Trophoblast cell (in vitro differentiated cells and primary cell): ENCODE results near the gene DENND1A.

Experiments used
- DNase-seq, 2 donors: peaks; one replicate each; pipeline ENCODE4 v3.0.0-alpha.2; 2016
- H2AFZ ChIP-seq: 2 replicates; pipeline ENCODE4 v1.6.1; 2013; ENCODE audit warnings: low read length, moderate library complexity, mild to moderate bottlenecking; ENCODE audit not compliant: insufficient read depth, poor library complexity
- H2AK5ac ChIP-seq: 2 replicates; pipeline ENCODE4 v1.6.1; 2013; ENCODE audit warnings: mild to moderate bottlenecking, low read length
- H2BK120ac ChIP-seq: 2 replicates; pipeline ENCODE4 v1.6.1; 2013; ENCODE audit warnings: low read length, mild to moderate bottlenecking, moderate library complexity; ENCODE audit not compliant: insufficient read depth, poor library complexity
- H2BK12ac ChIP-seq: 2 replicates; pipeline ENCODE4 v1.6.1; 2013; ENCODE audit warnings: mild to moderate bottlenecking, low read length, moderate library complexity
- H2BK5ac ChIP-seq: 2 replicates; pipeline ENCODE4 v1.6.1; 2013; ENCODE audit warnings: low read length, low read depth, moderate library complexity, mild to moderate bottlenecking; ENCODE audit not compliant: poor library complexity
- H3K14ac ChIP-seq: 2 replicates; pipeline ENCODE4 v1.6.1; 2013; ENCODE audit warnings: mild to moderate bottlenecking, low read length
- H3K18ac ChIP-seq: 2 replicates; pipeline ENCODE4 v1.6.1; 2013; ENCODE audit warnings: mild to moderate bottlenecking, low read length
- H3K23ac ChIP-seq: 2 replicates; pipeline ENCODE4 v1.6.1; 2013; ENCODE audit warnings: low read length
- H3K27ac ChIP-seq: 2 replicates; pipeline ENCODE4 v1.5.1; 2013; ENCODE audit warnings: low read depth, mild to moderate bottlenecking, inconsistent platforms, low read length, moderate library complexity
- H3K27me3 ChIP-seq: 2 replicates; pipeline ENCODE4 v1.6.1; 2013; ENCODE audit warnings: inconsistent platforms, mild to moderate bottlenecking, low read length, moderate library complexity; ENCODE audit not compliant: insufficient read depth
- H3K36me3 ChIP-seq, 2 experiments: 1 replicate in 1 of 2; 2 replicates in 1 of 2; pipeline ENCODE4 v1.6.1; 2013; ENCODE audit warnings: low read length in 2 of 2, mild to moderate bottlenecking in 2 of 2, moderate library complexity in 1 of 2; ENCODE audit not compliant: insufficient read depth in 2 of 2, control insufficient read depth in 1 of 2
- H3K4ac ChIP-seq: 2 replicates; pipeline ENCODE4 v1.6.1; 2013; ENCODE audit warnings: low read depth, mild to moderate bottlenecking, low read length, moderate library complexity
- H3K4me1 ChIP-seq, 2 experiments: 1 replicate in 1 of 2; 2 replicates in 1 of 2; pipeline ENCODE4 v1.6.1; 2013; ENCODE audit warnings: low read length in 2 of 2, mild to moderate bottlenecking in 2 of 2, moderate library complexity in 1 of 2; ENCODE audit not compliant: insufficient read depth in 2 of 2, control insufficient read depth in 1 of 2
- H3K4me2 ChIP-seq: 2 replicates; pipeline ENCODE4 v1.6.1; 2013; ENCODE audit warnings: inconsistent platforms, mild to moderate bottlenecking, low read length, moderate library complexity
- H3K4me3 ChIP-seq: 2 replicates; pipeline ENCODE4 v1.5.1; 2013; ENCODE audit warnings: mild to moderate bottlenecking, low read depth, low read length, inconsistent platforms
- H3K79me1 ChIP-seq: one replicate; pipeline ENCODE4 v1.6.1; 2013; ENCODE audit warnings: low read length
- H3K79me2 ChIP-seq: 2 replicates; pipeline ENCODE4 v1.6.1; 2013; ENCODE audit warnings: low read length, mild to moderate bottlenecking; ENCODE audit not compliant: control insufficient read depth, insufficient read depth, poor library complexity
- H3K9ac ChIP-seq: 2 replicates; pipeline ENCODE4 v1.6.1; 2013; ENCODE audit warnings: mild to moderate bottlenecking, low read length
- H3K9me3 ChIP-seq: 2 replicates; pipeline ENCODE4 v1.6.1; 2013; ENCODE audit warnings: low read depth, mild to moderate bottlenecking, control low read depth, inconsistent platforms, low read length; ENCODE audit not compliant: insufficient read depth
- H4K12ac ChIP-seq: 2 replicates; pipeline ENCODE4 v1.6.1; 2013; ENCODE audit warnings: low read depth, mild to moderate bottlenecking, low read length, moderate library complexity
- H4K8ac ChIP-seq: 2 replicates; pipeline ENCODE4 v1.6.1; 2013; ENCODE audit warnings: low read depth, mild to moderate bottlenecking, low read length, moderate library complexity
- H4K91ac ChIP-seq: one replicate; pipeline ENCODE4 v1.6.1; 2013; ENCODE audit warnings: low read depth, mild to moderate bottlenecking, low read length, moderate library complexity
- WGBS: extraction: QIAGEN DNeasy Blood & Tissue Kit; methylation state at CpG from one replicate; pipeline ENCODE4 v1.1.7; 2013; ENCODE audit warnings: missing lambda C conversion rate; ENCODE audit not compliant: insufficient read length, insufficient coverage; ENCODE audit errors: extremely low coverage; 5-methylcytosine and 5-hydroxymethylcytosine counted together

Gene DENND1A

DNA sequence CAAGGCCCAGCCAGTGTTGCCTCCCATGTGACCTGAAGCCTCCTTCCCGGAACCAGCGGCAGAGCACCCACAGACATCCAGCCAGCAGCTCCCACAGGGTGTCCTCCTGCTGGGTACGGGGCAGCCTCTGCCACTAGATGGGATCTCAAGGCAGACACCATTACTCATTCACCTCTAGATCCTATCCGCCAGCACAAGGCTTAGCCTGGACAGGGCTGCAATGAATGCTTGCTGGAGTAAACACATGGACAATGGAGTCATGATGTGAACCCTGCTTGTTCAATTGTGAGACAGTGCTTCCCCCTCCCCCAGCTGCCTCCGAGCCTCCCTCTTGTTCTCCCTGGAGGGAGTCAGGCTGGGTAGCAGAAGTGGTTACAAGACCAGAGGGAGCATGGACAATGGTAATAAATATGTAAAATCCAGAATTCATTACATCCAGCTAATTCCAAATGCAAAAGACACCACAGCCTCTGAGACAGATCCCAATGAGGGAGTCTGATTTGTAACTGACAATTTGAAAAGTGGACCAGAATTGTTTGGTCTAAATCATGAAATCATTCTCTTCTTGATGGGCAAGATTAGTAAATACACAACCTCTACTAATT is 441.9 kb downstream of the DENND1A start:
- WGBS, result no CpG with 5 or more reads among the region's 5 CpGs
- peak; percentile 9 to 15 for DNase-seq
- Histone ChIP-seq H3K4me2 (no peak overlapping the region), H2AK5ac (no peak overlapping the region), H3K9me3 (peaks cover 2% of the 10 kb centered on the region), H4K8ac (no peak overlapping the region), H3K18ac (no peak overlapping the region), H3K27me3 (no peaks in the 10 kb centered on the region), H3K79me2 (no peaks in the 10 kb centered on the region), H3K14ac (no peak overlapping the region), H2BK120ac (no peak overlapping the region), H3K27ac (no peak overlapping the region), H3K4me3 (no peak overlapping the region), H3K36me3 (no peaks in the 10 kb centered on the region), H3K4ac (no peak overlapping the region), H4K12ac (no peak overlapping the region), H4K91ac (no peak overlapping the region), H3K79me1 (no peaks in the 10 kb centered on the region), H3K9ac (no peak overlapping the region), H3K23ac (no peak overlapping the region), H3K4me1 (no peaks in the 10 kb centered on the region), H2AFZ (no peak overlapping the region), H2BK12ac (no peak overlapping the region), H2BK5ac (no peak overlapping the region)

DNA sequence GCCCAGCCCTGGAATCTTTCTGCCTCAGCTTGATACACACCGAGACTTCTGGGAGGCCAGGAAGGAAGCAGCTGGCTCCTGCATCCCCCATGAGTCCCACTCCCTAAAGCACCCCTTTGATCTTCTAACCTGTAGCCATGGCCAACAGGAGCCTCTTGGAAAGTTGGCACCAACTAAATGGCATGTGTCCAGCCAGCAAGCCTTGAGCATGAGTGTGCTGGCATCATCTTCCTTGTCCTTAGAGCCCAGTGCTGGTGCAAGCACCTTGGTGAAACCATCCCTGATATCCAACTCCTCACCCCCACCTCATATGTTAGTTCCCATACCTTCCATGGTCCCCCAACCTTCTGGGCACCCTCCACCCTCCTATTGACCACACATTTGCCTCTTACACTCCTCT is 443.5 kb downstream of the DENND1A start:
- Histone ChIP-seq H2BK5ac (no peak overlapping the region), H3K27me3 (no peaks in the 10 kb centered on the region), H2BK120ac (no peak overlapping the region), H3K4me3 (no peak overlapping the region), H4K8ac (no peak overlapping the region), H2AFZ (no peak overlapping the region), H3K4me1 (no peaks in the 10 kb centered on the region), H3K79me2 (no peaks in the 10 kb centered on the region), H3K9me3 (peaks cover 2% of the 10 kb centered on the region), H3K14ac (no peak overlapping the region), H4K12ac (no peak overlapping the region), H4K91ac (no peak overlapping the region), H3K9ac (no peak overlapping the region), H3K36me3 (no peaks in the 10 kb centered on the region), H3K23ac (no peak overlapping the region), H3K4me2 (no peak overlapping the region), H3K79me1 (no peaks in the 10 kb centered on the region), H3K27ac (no peak overlapping the region), H2AK5ac (no peak overlapping the region), H3K18ac (no peak overlapping the region), H2BK12ac (no peak overlapping the region), H3K4ac (no peak overlapping the region)
- no CpG with 5 or more reads among the region's 1 CpG for WGBS
- DNase-seq, result no peak

DNA sequence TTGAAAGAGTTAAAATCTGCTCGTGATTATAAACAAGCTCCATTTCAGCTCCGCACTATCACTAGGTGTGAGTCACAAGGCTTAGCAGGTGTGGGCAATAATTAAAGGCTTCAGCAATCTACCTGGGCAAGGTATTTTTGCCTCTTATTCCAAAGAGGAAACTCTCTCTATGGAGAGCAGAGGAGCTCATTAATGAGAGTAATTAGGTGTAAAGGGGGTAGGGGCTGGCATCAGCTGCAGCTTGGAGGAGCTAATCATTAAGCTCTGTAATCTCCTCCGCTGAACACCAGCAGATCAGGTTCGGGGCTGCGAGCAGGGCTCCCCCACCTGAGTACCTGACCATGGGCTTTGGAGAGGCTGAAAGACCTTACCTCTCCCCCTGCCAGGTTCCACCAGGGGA is 444.7 kb downstream of the DENND1A start:
- H3K27me3 ChIP-seq, result no peaks in the 10 kb centered on the region

DNA sequence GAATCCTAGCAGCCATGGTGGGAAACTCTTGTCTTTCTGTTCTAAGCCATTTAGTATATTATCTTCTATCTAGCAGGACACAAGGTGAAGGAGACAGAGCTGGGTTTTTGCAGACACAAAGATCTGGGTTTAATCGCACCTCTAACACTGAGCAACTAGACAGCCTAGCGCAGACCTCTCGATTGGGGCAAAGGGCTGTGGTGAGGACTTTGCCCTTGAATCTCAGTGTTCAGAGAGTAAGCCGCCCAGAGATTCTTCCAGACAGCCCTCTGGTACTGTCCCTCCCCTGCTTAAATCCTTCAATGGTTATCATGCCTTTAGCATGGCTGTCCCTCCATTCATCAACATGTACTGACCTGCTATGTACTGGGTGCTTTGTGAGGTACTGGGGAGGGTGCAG is 445.8 kb downstream of the DENND1A start:
- no peak overlapping the region for H3K27ac ChIP-seq
- no peak overlapping the region for H3K18ac ChIP-seq
- H3K4me1 ChIP-seq, result no peaks in the 10 kb centered on the region
- no peak overlapping the region for H3K4me3 ChIP-seq
- no peak overlapping the region for H4K8ac ChIP-seq
- no peak for DNase-seq
- H2BK12ac ChIP-seq, result no peak overlapping the region
- no CpG with 5 or more reads among the region's 4 CpGs for WGBS
- H3K4me2 ChIP-seq, result no peak overlapping the region
- no peaks in the 10 kb centered on the region for H3K27me3 ChIP-seq
- H3K14ac ChIP-seq, result no peak overlapping the region
- H3K36me3 ChIP-seq, result no peaks in the 10 kb centered on the region
- no peak overlapping the region for H2AK5ac ChIP-seq
- H2BK120ac ChIP-seq, result no peak overlapping the region
- no peak overlapping the region for H3K23ac ChIP-seq
- no peaks in the 10 kb centered on the region for H3K79me2 ChIP-seq
- no peak overlapping the region for H2AFZ ChIP-seq
- no peak overlapping the region for H2BK5ac ChIP-seq
- H3K4ac ChIP-seq, result no peak overlapping the region
- no peak overlapping the region for H3K9ac ChIP-seq
- H3K79me1 ChIP-seq, result no peaks in the 10 kb centered on the region
- no peak overlapping the region for H4K91ac ChIP-seq
- H3K9me3 ChIP-seq, result peaks cover 2% of the 10 kb centered on the region
- H4K12ac ChIP-seq, result no peak overlapping the region

More for the DNA sequence above, 444.7 kb downstream of the DENND1A start:
- Histone ChIP-seq H3K4me3 (no peak overlapping the region), H3K23ac (no peak overlapping the region), H4K8ac (no peak overlapping the region), H3K27ac (no peak overlapping the region), H4K91ac (no peak overlapping the region), H2BK5ac (no peak overlapping the region), H3K79me1 (no peaks in the 10 kb centered on the region), H3K9me3 (peaks cover 2% of the 10 kb centered on the region), H3K4me2 (no peak overlapping the region), H3K9ac (no peak overlapping the region), H3K79me2 (no peaks in the 10 kb centered on the region), H3K4ac (no peak overlapping the region), H4K12ac (no peak overlapping the region), H2AFZ (no peak overlapping the region), H3K36me3 (no peaks in the 10 kb centered on the region), H3K4me1 (no peaks in the 10 kb centered on the region), H2BK120ac (no peak overlapping the region), H3K18ac (no peak overlapping the region), H2AK5ac (no peak overlapping the region), H2BK12ac (no peak overlapping the region), H3K14ac (no peak overlapping the region)
- DNase-seq, result no peak
- no CpG with 5 or more reads among the region's 5 CpGs for WGBS
